MM.1S (cell line): ENCODE data around the gene DNASE1L2.

ENCODE experiments used
- CTCF ChIP-seq: fragments of 300-600 bp; sonication (generic); IDR thresholded peaks from 2 replicates; pipeline ENCODE4 v1.5.1; 2016; ENCODE audit warnings: antibody characterized with exemption, low read length, mixed read lengths
- EZH2 ChIP-seq: fragments of 300-600 bp; sonication (generic); optimal IDR thresholded peaks from 2 replicates; pipeline ENCODE3; 2017; ENCODE audit warnings: low read depth, mild to moderate bottlenecking, antibody characterized with exemption, low read length, mixed read lengths

GRCh38 chr16:2280981-2281542, 44.8 kb downstream of the DNASE1L2 start:
- TF ChIP-seq CTCF, result no peak
- no peak for TF ChIP-seq EZH2
